IMR-90 (cell line): ENCODE results near the gene HNRNPUL1. TPM values are rescaled to one million over a fixed set of nuclear protein-coding genes. Genes with fewer than 3 reads are reported as not detected.

Source experiments
- ATAC-seq: fragments of 200-7000 bp; cut with Tn5 transposase; 2 replicates; pipeline ENCODE4 v1.9.1; 2020; ENCODE audit warnings: low read depth, mild to moderate bottlenecking, moderate library complexity
- BruUV-seq: library from RNA; stranded (reverse); fragments of 400-500 nt; replicated peaks from 2 replicates; lab custom pipeline; 2021; lab: Mats Ljungman, UMichigan
- CTCF ChIA-PET: fragments of 300-600 bp; formaldehyde crosslinking; extraction: SDS; loops from one replicate; lab custom pipeline; 2021; ENCODE audit warnings: antibody characterized with exemption; lab: Yijun Ruan, JAX
- POLR2A ChIA-PET: fragments of 300-600 bp; sonication (Branson Sonifier 250); formaldehyde crosslinking; loops from one replicate; lab custom pipeline; 2022; ENCODE audit warnings: antibody characterized with exemption; ENCODE audit not compliant: unreplicated experiment; lab: Charles Lee
- DNase-seq: peaks from one replicate; pipeline ENCODE4 v3.0.0; 2013
- H2AFZ ChIP-seq: replicated peaks from 2 replicates; pipeline ENCODE3; 2013; ENCODE audit warnings: low read length, mild to moderate bottlenecking; ENCODE audit not compliant: poor library complexity
- H2AK5ac ChIP-seq: 2 replicates; pipeline ENCODE4 v1.6.1; 2013; ENCODE audit warnings: low read depth, low read length, inconsistent platforms
- H2AK9ac ChIP-seq: replicated peaks from 2 replicates; pipeline ENCODE3; 2013; ENCODE audit warnings: mild to moderate bottlenecking, low read depth, low read length, moderate library complexity; ENCODE audit not compliant: poor library complexity
- H2BK120ac ChIP-seq: 2 replicates; pipeline ENCODE4 v1.6.1; 2013; ENCODE audit warnings: low read depth, low read length, inconsistent platforms
- H2BK15ac ChIP-seq: 3 replicates; pipeline ENCODE4 v1.6.1; 2013; ENCODE audit warnings: low read depth, low read length, inconsistent platforms
- H2BK20ac ChIP-seq: 2 replicates; pipeline ENCODE4 v1.6.1; 2013; ENCODE audit warnings: low read depth, mild to moderate bottlenecking, inconsistent platforms, low read length, moderate library complexity
- H2BK5ac ChIP-seq: 2 replicates; pipeline ENCODE4 v1.6.1; 2013; ENCODE audit warnings: mild to moderate bottlenecking, low read depth, low read length, inconsistent platforms; ENCODE audit not compliant: poor library complexity, severe bottlenecking
- H3K14ac ChIP-seq: replicated peaks from 2 replicates; pipeline ENCODE4 v1.6.1; 2013; ENCODE audit warnings: low read depth, low read length, inconsistent platforms
- H3K18ac ChIP-seq: 2 replicates; pipeline ENCODE4 v1.6.1; 2013; ENCODE audit warnings: low read depth, low read length, control low read depth
- H3K23ac ChIP-seq: 2 replicates; pipeline ENCODE4 v1.6.1; 2013; ENCODE audit warnings: low read depth, low read length, inconsistent platforms
- H3K27ac ChIP-seq: 2 replicates; pipeline ENCODE4 v1.5.1; 2013; ENCODE audit warnings: mild to moderate bottlenecking, control low read depth, low read length; ENCODE audit not compliant: insufficient read depth
- H3K27me3 ChIP-seq: 2 replicates; pipeline ENCODE4 v1.6.1; 2013; ENCODE audit warnings: low read length; ENCODE audit not compliant: control insufficient read depth, insufficient read depth
- H3K36me3 ChIP-seq: 2 replicates; pipeline ENCODE4 v1.6.1; 2013; ENCODE audit warnings: low read length, mixed read lengths; ENCODE audit not compliant: control insufficient read depth, insufficient read depth
- H3K4ac ChIP-seq: 2 replicates; pipeline ENCODE4 v1.6.1; 2013; ENCODE audit warnings: low read depth, low read length, inconsistent platforms
- H3K4me1 ChIP-seq: 2 replicates; pipeline ENCODE4 v1.6.1; 2013; ENCODE audit warnings: low read length, mixed read lengths; ENCODE audit not compliant: control insufficient read depth, insufficient read depth
- H3K4me2 ChIP-seq: 2 replicates; pipeline ENCODE4 v1.6.1; 2013; ENCODE audit warnings: low read depth, mild to moderate bottlenecking, control low read depth, low read length, moderate library complexity
- H3K4me3 ChIP-seq: 2 replicates; pipeline ENCODE4 v1.5.1; 2013; ENCODE audit warnings: low read depth, mild to moderate bottlenecking, control low read depth, low read length, moderate library complexity; ENCODE audit not compliant: insufficient read depth
- H3K56ac ChIP-seq: 2 replicates; pipeline ENCODE4 v1.6.1; 2013; ENCODE audit warnings: low read length, inconsistent platforms; ENCODE audit not compliant: insufficient read depth; ENCODE audit errors: extremely low read depth
- H3K79me1 ChIP-seq, 2 experiments: 2 replicates each; pipeline ENCODE4 v1.6.1; 2013; ENCODE audit warnings: low read length in 2 of 2, inconsistent platforms in 1 of 2, low read depth in 1 of 2
- H3K9ac ChIP-seq: 2 replicates; pipeline ENCODE4 v1.6.1; 2013; ENCODE audit warnings: low read depth, low read length, control low read depth
- H3K9me1 ChIP-seq: 2 replicates; pipeline ENCODE4 v1.6.1; 2013; ENCODE audit warnings: low read length, inconsistent platforms; ENCODE audit not compliant: insufficient read depth
- H3K9me3 ChIP-seq: 2 replicates; pipeline ENCODE4 v1.6.1; 2013; ENCODE audit warnings: low read length; ENCODE audit not compliant: control insufficient read depth, insufficient read depth
- H4K20me1 ChIP-seq: 2 replicates; pipeline ENCODE4 v1.6.1; 2013; ENCODE audit warnings: low read length, inconsistent platforms; ENCODE audit not compliant: insufficient read depth
- H4K5ac ChIP-seq: 2 replicates; pipeline ENCODE4 v1.6.1; 2013; ENCODE audit warnings: mild to moderate bottlenecking, low read depth, low read length, control low read depth
- H4K8ac ChIP-seq, 2 experiments: 2 replicates each; pipeline ENCODE4 v1.6.1; 2013; ENCODE audit warnings: low read depth in 2 of 2, low read length in 2 of 2, control low read depth in 1 of 2, inconsistent platforms in 1 of 2
- H4K91ac ChIP-seq: 2 replicates; pipeline ENCODE4 v1.6.1; 2013; ENCODE audit warnings: low read depth, low read length, inconsistent platforms; ENCODE audit not compliant: insufficient read depth
- BHLHE40 ChIP-seq: fragments of 150-350 bp; IDR thresholded peaks from 2 replicates; pipeline ENCODE4 v1.6.1; 2016; ENCODE audit warnings: mild to moderate bottlenecking, low read depth, low read length
- CHD1 ChIP-seq: IDR thresholded peaks from 2 replicates; pipeline ENCODE4 v1.6.1; 2012; ENCODE audit warnings: low read depth, low read length, improper control_type of control experiment
- CTCF ChIP-seq: conservative IDR thresholded peaks from 2 replicates; pipeline ENCODE4 v1.5.1; 2012; ENCODE audit warnings: mild to moderate bottlenecking, low read depth, low read length, improper control_type of control experiment
- ELK1 ChIP-seq: fragments of 150-350 bp; IDR thresholded peaks from 2 replicates; pipeline ENCODE4 v1.6.1; 2016; ENCODE audit warnings: low read depth, mild to moderate bottlenecking, low read length, moderate library complexity, borderline replicate concordance
- MAZ ChIP-seq: IDR thresholded peaks from 2 replicates; pipeline ENCODE4 v1.6.1; 2012; ENCODE audit warnings: low read depth, mild to moderate bottlenecking, low read length, improper control_type of control experiment, moderate library complexity, borderline replicate concordance
- POLR2A ChIP-seq: IDR thresholded peaks from 2 replicates; pipeline ENCODE4 v1.6.1; 2012; ENCODE audit warnings: mild to moderate bottlenecking, low read depth, low read length
- USF2 ChIP-seq: fragments of 150-350 bp; IDR thresholded peaks from 2 replicates; pipeline ENCODE4 v1.6.1; 2017; ENCODE audit warnings: mild to moderate bottlenecking, antibody characterized with exemption, low read length, low read depth
- WGBS, 2 experiments: methylation state at CpG; one replicate each; pipeline versions ENCODE4 v1.1.5 to v1.1.7; 2013; ENCODE audit warnings: missing lambda C conversion rate in 2 of 2; ENCODE audit not compliant: insufficient read length in 1 of 2; ENCODE audit errors: extremely low coverage in 2 of 2; 5-methylcytosine and 5-hydroxymethylcytosine counted together
- dilution Hi-C: fragments of 300-500 bp; cut with HindIII; formaldehyde crosslinking; loops from one replicate; pipeline ENCODE4 v1.14.3; 2018; ENCODE audit warnings: low sequenced_read_pairs; ENCODE audit not compliant: unreplicated experiment
- in situ Hi-C: fragments of 300-500 bp; cut with MboI; formaldehyde crosslinking; loops from 3 replicates; pipeline ENCODE4 v1.14.3; 2019; ENCODE audit warnings: low sequenced_read_pairs, inconsistent platforms, mixed read lengths
- intact Hi-C: fragments of 100-400 bp; cut with micrococcal nuclease; formaldehyde crosslinking; loops from 2 replicates; pipeline ENCODE4 v1.10.0; 2022
- polyA plus RNA-seq, 3 experiments: library from polyadenylated mRNA; depleted of rRNA; stranded (reverse); fragments of >200 nt; gene quantifications; 2 replicates each; pipeline ENCODE4 v1.2.3, GENCODE V29; 2012; ENCODE audit warnings: low replicate concordance in 1 of 3
- total RNA-seq: library from RNA; depleted of rRNA; stranded (reverse); fragments of >200 nt; gene quantifications from 2 replicates; pipeline ENCODE4 v1.2.3, GENCODE V29; 2012

HNRNPUL1 gene
- total and polyA plus RNA-seq, 2 of the 4 experiments (the other 2 are of a cell fraction), result 50.7 to 67.3 TPM

GRCh38 chr19:41234512-41235168 is 29.5 kb upstream of the HNRNPUL1 start:
- no peak overlapping the region for H4K5ac ChIP-seq
- H2AFZ ChIP-seq, result no peak overlapping the region
- H2BK5ac ChIP-seq, result no peak overlapping the region
- H4K91ac ChIP-seq, result no peak overlapping the region
- no peak overlapping the region for H2AK9ac ChIP-seq
- H3K4me1 ChIP-seq, result peaks cover 1% of the 10 kb centered on the region
- no peak overlapping the region for H3K18ac ChIP-seq
- TF ChIP-seq USF2 (no peak), BHLHE40 (no peak), CHD1 (no peak), MAZ (no peak), CTCF (no peak), POLR2A (no peak), ELK1 (no peak)
- H3K9ac ChIP-seq, result no peak overlapping the region
- no peak overlapping the region for H3K4ac ChIP-seq
- in situ Hi-C loops (no loop called here), intact Hi-C loops (no loop called here), dilution Hi-C loops (no loop called here)
- no peak overlapping the region for H2BK20ac ChIP-seq
- no peak overlapping the region for H3K4me3 ChIP-seq
- no peaks in the 10 kb centered on the region for H3K9me3 ChIP-seq
- no peak overlapping the region for H2BK120ac ChIP-seq
- no TSS peak for BruUV-seq
- ChIA-PET POLR2A (no interaction called here), CTCF (no interaction called here)
- no peak overlapping the region for H3K4me2 ChIP-seq
- no peak overlapping the region for H3K27ac ChIP-seq
- no peak overlapping the region for H3K56ac ChIP-seq
- no peak overlapping the region for H4K8ac ChIP-seq
- H4K20me1 ChIP-seq, result peaks cover 37% of the 10 kb centered on the region
- ATAC-seq (no peak), DNase-seq (no peak)
- H3K27me3 ChIP-seq, result no peaks in the 10 kb centered on the region
- H3K23ac ChIP-seq, result no peak overlapping the region
- H3K79me1 ChIP-seq, result peaks cover 71 to 84% of the 10 kb centered on the region in 2 experiments
- peaks cover 75% of the 10 kb centered on the region for H3K36me3 ChIP-seq
- H3K9me1 ChIP-seq, result peaks cover 21% of the 10 kb centered on the region
- no peak overlapping the region for H3K14ac ChIP-seq
- no peak overlapping the region for H2BK15ac ChIP-seq
- H2AK5ac ChIP-seq, result no peak overlapping the region
- WGBS, 2 experiments, result 100% methylated on average over 2 of the region's 8 CpGs; no CpG with 5 or more reads in 1 of the 2 experiments
